Measurements from ENCODE around the gene HPS4. TPM values are rescaled to one million over a fixed set of nuclear protein-coding genes. Genes with fewer than 3 reads are reported as not detected.

The HPS4 gene
- total RNA-seq, 1 experiment from 2014 or later, result 48.1 TPM

DNA sequence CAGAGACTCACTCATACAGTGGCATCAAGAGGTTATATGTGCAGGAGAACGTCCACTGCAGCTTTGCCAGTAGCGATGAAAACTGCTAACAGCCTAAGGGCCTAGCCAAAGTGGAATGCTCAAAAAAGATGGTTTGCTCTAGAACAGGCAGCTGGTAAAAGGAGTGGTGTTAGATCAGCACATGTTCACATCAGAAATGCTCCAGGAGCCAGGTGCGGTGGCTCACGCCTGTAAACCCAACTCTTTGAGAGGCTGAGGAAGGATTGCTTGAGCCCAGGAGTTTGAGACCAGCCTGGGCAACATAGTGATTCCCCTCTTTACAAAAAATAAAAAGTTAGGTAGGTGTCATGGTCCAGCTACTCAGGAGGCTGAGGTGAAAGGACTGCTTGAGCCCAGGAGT, 39.0 kb upstream of the HPS4 start:
- ATAC-seq (no peak), DNase-seq (ENCODE audit: low spot score) (no peak)
- H3K4me3 Mint-ChIP-seq, result no peak overlapping the region
- no peaks in the 10 kb centered on the region for H3K9me3 Mint-ChIP-seq
- H3K4me1 Mint-ChIP-seq, result no peaks in the 10 kb centered on the region
- ChIA-PET CTCF (interaction anchor here (1.0 kb wide), 1 partner anchor 143 kb away, joined by 3 read pairs; no protein-coding TSS in a partner anchor), POLR2A (interaction anchor here (0.7 kb wide), 1 partner anchor 19 kb away, joined by 3 read pairs; no protein-coding TSS in a partner anchor)
- TF ChIP-seq ZNF121 (CRISPR knock-in tag; IDR thresholded peaks at IDR 0.05), result 0 out of 2 replicates have a peak, but pooled peaks have one; percentile 1
- TF ChIP-seq TEAD1 (CRISPR knock-in tag; IDR thresholded peaks at IDR 0.05), result no peak
- H3K27ac Mint-ChIP-seq, result peak overlapping the region; percentile 64; the same call in 1 of the 2 replicates
- no peaks in the 10 kb centered on the region for H3K27me3 Mint-ChIP-seq (ENCODE audit: low read depth)
- peaks cover 32% of the 10 kb centered on the region for H3K36me3 Mint-ChIP-seq

DNA sequence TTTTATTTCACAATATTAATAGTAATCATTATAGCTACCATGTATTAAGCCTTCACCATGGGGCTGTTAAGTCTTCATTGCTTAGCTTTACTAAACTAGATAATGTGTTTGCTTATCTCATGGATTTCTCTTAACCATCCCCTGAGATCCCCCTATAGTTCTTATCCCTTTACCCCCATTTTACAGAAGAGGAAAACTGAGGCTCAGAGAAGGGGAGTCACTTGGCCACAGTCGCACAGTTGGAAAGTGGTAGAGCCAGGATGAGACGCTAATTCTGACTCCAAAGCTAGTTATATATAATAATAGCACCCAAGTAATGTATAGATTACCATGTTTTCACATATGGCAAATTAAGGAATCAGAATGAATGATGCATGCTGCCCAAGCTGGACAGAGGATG, 38.4 kb upstream of the HPS4 start:
- H3K9me3 Mint-ChIP-seq, result no peaks in the 10 kb centered on the region
- no peak for DNase-seq (ENCODE audit: low spot score)
- TF ChIP-seq, protein P1, sequence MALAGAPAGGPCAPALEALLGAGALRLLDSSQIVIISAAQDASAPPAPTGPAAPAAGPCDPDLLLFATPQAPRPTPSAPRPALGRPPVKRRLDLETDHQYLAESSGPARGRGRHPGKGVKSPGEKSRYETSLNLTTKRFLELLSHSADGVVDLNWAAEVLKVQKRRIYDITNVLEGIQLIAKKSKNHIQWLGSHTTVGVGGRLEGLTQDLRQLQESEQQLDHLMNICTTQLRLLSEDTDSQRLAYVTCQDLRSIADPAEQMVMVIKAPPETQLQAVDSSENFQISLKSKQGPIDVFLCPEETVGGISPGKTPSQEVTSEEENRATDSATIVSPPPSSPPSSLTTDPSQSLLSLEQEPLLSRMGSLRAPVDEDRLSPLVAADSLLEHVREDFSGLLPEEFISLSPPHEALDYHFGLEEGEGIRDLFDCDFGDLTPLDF (CRISPR knock-in tag; IDR thresholded peaks at IDR 0.05), result no peak
- TF ChIP-seq JAZF1 (CRISPR knock-in tag; IDR thresholded peaks at IDR 0.05) (no peak), MXD4 (CRISPR knock-in tag; IDR thresholded peaks at IDR 0.05; ENCODE audit: borderline replicate concordance) (no peak)
- H3K27ac Mint-ChIP-seq, result no peak overlapping the region
- ATAC-seq, result no peak
- H3K27me3 Mint-ChIP-seq (ENCODE audit: low read depth), result no peaks in the 10 kb centered on the region
- no peaks in the 10 kb centered on the region for H3K4me1 Mint-ChIP-seq
- H3K36me3 Mint-ChIP-seq, result peaks cover 28% of the 10 kb centered on the region
- no peak overlapping the region for H3K4me3 Mint-ChIP-seq
- ChIA-PET CTCF (no interaction called here), POLR2A (no interaction called here)

DNA sequence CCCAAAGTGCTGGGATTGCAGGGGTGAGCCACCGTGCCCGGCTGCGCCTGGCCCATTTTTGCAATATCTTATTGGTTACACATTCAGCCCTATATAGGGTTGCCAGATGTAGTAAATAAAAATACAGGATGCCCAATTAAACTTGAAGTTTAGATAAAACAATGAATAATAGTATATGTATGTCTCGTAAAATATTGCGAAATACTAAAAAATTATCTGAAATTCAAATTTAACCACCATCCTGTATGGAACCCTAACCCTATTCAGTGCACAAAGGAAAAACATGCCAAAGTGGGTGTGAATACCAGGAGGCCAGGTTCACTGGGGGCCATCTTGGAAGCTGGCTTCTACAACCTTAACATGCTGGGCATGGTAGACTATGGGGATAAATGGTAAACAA, 33.8 kb upstream of the HPS4 start:
- ChIA-PET CTCF (no interaction called here), POLR2A (interaction anchor here (0.7 kb wide), 1 partner anchor 1683 kb away, joined by 7 read pairs; no protein-coding TSS in a partner anchor)
- no peaks in the 10 kb centered on the region for H3K36me3 Mint-ChIP-seq
- ATAC-seq (no peak), DNase-seq (ENCODE audit: low spot score) (no peak)
- peaks cover 9% of the 10 kb centered on the region for H3K4me1 Mint-ChIP-seq
- TF ChIP-seq, protein P2, sequence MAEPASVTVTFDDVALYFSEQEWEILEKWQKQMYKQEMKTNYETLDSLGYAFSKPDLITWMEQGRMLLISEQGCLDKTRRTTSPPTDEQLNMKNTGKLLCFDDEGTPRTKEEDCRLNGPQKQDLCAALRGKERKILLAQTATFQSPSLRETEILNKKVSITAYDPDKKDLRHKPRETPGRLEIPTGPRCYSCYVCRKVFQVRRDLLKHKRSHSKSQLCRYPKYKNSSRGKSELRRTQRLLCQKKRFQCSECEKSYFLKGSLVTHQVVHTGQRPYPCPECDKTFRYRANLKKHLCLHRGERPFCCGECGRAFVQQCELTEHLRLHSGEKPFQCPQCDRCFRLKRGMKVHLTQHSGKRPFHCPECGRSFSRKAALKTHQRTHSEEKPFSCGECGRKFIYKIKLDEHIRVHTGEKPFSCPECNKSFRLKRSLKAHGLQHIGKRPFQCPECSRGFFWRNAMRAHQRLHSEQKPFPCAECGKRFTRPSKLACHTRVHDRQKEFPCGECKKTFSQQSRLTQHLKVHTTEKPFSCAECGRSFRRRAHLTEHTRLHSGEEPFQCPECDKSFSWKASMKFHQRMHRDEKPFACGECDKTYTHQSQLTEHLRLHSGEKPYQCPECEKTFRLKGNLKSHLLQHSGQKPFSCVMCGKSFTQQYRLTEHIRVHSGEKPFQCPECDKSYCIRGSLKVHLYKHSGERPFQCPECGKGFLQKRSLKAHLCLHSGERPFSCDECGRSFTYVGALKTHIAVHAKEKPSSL (CRISPR knock-in tag; conservative IDR thresholded peaks at IDR 0.05), result no peak
- no peak for TF ChIP-seq FOXK1 (CRISPR knock-in tag; IDR thresholded peaks at IDR 0.05)
- TF ChIP-seq, protein P3, sequence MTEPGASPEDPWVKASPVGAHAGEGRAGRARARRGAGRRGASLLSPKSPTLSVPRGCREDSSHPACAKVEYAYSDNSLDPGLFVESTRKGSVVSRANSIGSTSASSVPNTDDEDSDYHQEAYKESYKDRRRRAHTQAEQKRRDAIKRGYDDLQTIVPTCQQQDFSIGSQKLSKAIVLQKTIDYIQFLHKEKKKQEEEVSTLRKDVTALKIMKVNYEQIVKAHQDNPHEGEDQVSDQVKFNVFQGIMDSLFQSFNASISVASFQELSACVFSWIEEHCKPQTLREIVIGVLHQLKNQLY (CRISPR knock-in tag; IDR thresholded peaks at IDR 0.05), result no peak
- no peak for TF ChIP-seq CREM (CRISPR knock-in tag; IDR thresholded peaks at IDR 0.05)
- TF ChIP-seq TEAD1 (CRISPR knock-in tag; IDR thresholded peaks at IDR 0.05), result no peak
- no peak for TF ChIP-seq ZNF416 (CRISPR knock-in tag; IDR thresholded peaks at IDR 0.05)
- TF ChIP-seq ZNF423 (CRISPR knock-in tag; IDR thresholded peaks at IDR 0.05), result no peak
- no peak for TF ChIP-seq IRF2 (CRISPR knock-in tag; IDR thresholded peaks at IDR 0.05; ENCODE audit: borderline replicate concordance, low read depth)
- no peak for TF ChIP-seq MXD4 (CRISPR knock-in tag; IDR thresholded peaks at IDR 0.05; ENCODE audit: borderline replicate concordance)
- TF ChIP-seq, protein P4, sequence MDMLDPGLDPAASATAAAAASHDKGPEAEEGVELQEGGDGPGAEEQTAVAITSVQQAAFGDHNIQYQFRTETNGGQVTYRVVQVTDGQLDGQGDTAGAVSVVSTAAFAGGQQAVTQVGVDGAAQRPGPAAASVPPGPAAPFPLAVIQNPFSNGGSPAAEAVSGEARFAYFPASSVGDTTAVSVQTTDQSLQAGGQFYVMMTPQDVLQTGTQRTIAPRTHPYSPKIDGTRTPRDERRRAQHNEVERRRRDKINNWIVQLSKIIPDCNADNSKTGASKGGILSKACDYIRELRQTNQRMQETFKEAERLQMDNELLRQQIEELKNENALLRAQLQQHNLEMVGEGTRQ (CRISPR knock-in tag; IDR thresholded peaks at IDR 0.05), result no peak
- no peak for TF ChIP-seq ZNF263 (CRISPR knock-in tag; IDR thresholded peaks at IDR 0.05; ENCODE audit: low read depth)
- TF ChIP-seq, protein P5, sequence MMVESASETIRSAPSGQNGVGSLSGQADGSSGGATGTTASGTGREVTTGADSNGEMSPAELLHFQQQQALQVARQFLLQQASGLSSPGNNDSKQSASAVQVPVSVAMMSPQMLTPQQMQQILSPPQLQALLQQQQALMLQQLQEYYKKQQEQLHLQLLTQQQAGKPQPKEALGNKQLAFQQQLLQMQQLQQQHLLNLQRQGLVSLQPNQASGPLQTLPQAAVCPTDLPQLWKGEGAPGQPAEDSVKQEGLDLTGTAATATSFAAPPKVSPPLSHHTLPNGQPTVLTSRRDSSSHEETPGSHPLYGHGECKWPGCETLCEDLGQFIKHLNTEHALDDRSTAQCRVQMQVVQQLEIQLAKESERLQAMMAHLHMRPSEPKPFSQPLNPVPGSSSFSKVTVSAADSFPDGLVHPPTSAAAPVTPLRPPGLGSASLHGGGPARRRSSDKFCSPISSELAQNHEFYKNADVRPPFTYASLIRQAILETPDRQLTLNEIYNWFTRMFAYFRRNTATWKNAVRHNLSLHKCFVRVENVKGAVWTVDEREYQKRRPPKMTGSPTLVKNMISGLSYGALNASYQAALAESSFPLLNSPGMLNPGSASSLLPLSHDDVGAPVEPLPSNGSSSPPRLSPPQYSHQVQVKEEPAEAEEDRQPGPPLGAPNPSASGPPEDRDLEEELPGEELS (CRISPR knock-in tag; IDR thresholded peaks at IDR 0.05), result no peak
- TF ChIP-seq ZNF396 (CRISPR knock-in tag; IDR thresholded peaks at IDR 0.05; ENCODE audit: borderline replicate concordance), result no peak
- TF ChIP-seq, protein P6, sequence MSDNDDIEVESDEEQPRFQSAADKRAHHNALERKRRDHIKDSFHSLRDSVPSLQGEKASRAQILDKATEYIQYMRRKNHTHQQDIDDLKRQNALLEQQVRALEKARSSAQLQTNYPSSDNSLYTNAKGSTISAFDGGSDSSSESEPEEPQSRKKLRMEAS (CRISPR knock-in tag; IDR thresholded peaks at IDR 0.05), result no peak
- no peaks in the 10 kb centered on the region for H3K9me3 Mint-ChIP-seq
- no peak overlapping the region for H3K4me3 Mint-ChIP-seq
- no peaks in the 10 kb centered on the region for H3K27me3 Mint-ChIP-seq (ENCODE audit: low read depth)
- H3K27ac Mint-ChIP-seq, result no peak overlapping the region

All from WTC11 (cell line).